Measurements from ENCODE around the gene ZCCHC7. TPM values are rescaled to one million over a fixed set of nuclear protein-coding genes. Genes with fewer than 3 reads are reported as not detected.
"Not testable (repeated sequence)": the region's sequence is repeated elsewhere in the genome, so short reads cannot be mapped to it uniquely, and the experiment has no call there.

The ZCCHC7 gene
- total RNA-seq, 1 experiment from 2014 or later = 41.7 TPM

- POLR2A ChIA-PET = interaction anchor here (0.7 to 1.1 kb wide), 2 partner anchors 74 to 126 kb away, joined by 3 read pairs; no protein-coding TSS in a partner anchor
- peaks cover 4% of the 10 kb centered on the region for H3K4me1 Mint-ChIP-seq (ENCODE audit: insufficient read depth, unreplicated experiment)
- H3K27me3 Mint-ChIP-seq (ENCODE audit: insufficient read depth, unreplicated experiment) = no peaks in the 10 kb centered on the region
- H3K36me3 Mint-ChIP-seq (ENCODE audit: insufficient read depth, unreplicated experiment) = peaks cover 9% of the 10 kb centered on the region
- TF ChIP-seq, protein P1, sequence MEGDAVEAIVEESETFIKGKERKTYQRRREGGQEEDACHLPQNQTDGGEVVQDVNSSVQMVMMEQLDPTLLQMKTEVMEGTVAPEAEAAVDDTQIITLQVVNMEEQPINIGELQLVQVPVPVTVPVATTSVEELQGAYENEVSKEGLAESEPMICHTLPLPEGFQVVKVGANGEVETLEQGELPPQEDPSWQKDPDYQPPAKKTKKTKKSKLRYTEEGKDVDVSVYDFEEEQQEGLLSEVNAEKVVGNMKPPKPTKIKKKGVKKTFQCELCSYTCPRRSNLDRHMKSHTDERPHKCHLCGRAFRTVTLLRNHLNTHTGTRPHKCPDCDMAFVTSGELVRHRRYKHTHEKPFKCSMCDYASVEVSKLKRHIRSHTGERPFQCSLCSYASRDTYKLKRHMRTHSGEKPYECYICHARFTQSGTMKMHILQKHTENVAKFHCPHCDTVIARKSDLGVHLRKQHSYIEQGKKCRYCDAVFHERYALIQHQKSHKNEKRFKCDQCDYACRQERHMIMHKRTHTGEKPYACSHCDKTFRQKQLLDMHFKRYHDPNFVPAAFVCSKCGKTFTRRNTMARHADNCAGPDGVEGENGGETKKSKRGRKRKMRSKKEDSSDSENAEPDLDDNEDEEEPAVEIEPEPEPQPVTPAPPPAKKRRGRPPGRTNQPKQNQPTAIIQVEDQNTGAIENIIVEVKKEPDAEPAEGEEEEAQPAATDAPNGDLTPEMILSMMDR (IDR thresholded peaks at IDR 0.05; ENCODE audit: unreplicated experiment) = no peak
- intact Hi-C loops (cut with micrococcal nuclease) = no loop called here
- no TSS peak for BruUV-seq (replicated peaks)
- no peak overlapping the region for H3K4me3 Mint-ChIP-seq (ENCODE audit: unreplicated experiment)
- H3K9me3 Mint-ChIP-seq (ENCODE audit: unreplicated experiment) = no peaks in the 10 kb centered on the region
- CTCF ChIA-PET = interaction anchor here (0.6 to 0.8 kb wide), 2 partner anchors 13 to 56 kb away, joined by 3 read pairs; no protein-coding TSS in a partner anchor
- peak; percentile 53 for DNase-seq (ENCODE audit: unreplicated experiment)
- peak overlapping the region; percentile 29 for H3K27ac Mint-ChIP-seq (ENCODE audit: low read depth, unreplicated experiment)
These were observed 180.2 kb downstream of the ZCCHC7 start for GRCh38 chr9:37300620-37301019.

GRCh38 chr9:37301042-37301853 is 180.9 kb downstream of the ZCCHC7 start:
- no peak overlapping the region for H3K4me3 Mint-ChIP-seq (ENCODE audit: unreplicated experiment)
- CTCF ChIA-PET = interaction anchor here (0.6 kb wide), 1 partner anchor 11 kb away, joined by 3 read pairs; no protein-coding TSS in a partner anchor
- H3K9me3 Mint-ChIP-seq (ENCODE audit: unreplicated experiment) = no peaks in the 10 kb centered on the region
- no peak for DNase-seq (ENCODE audit: unreplicated experiment)
- intact Hi-C loops (cut with micrococcal nuclease) = no loop called here
- TF ChIP-seq, protein P1 (IDR thresholded peaks at IDR 0.05; ENCODE audit: unreplicated experiment) = no peak
- H3K27me3 Mint-ChIP-seq (ENCODE audit: insufficient read depth, unreplicated experiment) = no peaks in the 10 kb centered on the region
- POLR2A ChIA-PET = interaction anchor here (1.1 kb wide), 1 partner anchor 74 kb away, joined by 3 read pairs; no protein-coding TSS in a partner anchor
- BruUV-seq (replicated peaks) = no TSS peak
- peak overlapping the region; percentile 29 for H3K27ac Mint-ChIP-seq (ENCODE audit: low read depth, unreplicated experiment)
- peaks cover 9% of the 10 kb centered on the region for H3K36me3 Mint-ChIP-seq (ENCODE audit: insufficient read depth, unreplicated experiment)
- peaks cover 4% of the 10 kb centered on the region for H3K4me1 Mint-ChIP-seq (ENCODE audit: insufficient read depth, unreplicated experiment)

- CTCF ChIA-PET = no interaction called here
- BruUV-seq (replicated peaks) = no TSS peak
- peaks cover 9% of the 10 kb centered on the region for H3K36me3 Mint-ChIP-seq (ENCODE audit: insufficient read depth, unreplicated experiment)
- no peak overlapping the region for H3K27ac Mint-ChIP-seq (ENCODE audit: low read depth, unreplicated experiment)
- intact Hi-C loops (cut with micrococcal nuclease) = no loop called here
- DNase-seq (ENCODE audit: unreplicated experiment) = no peak
- TF ChIP-seq, protein P1 (IDR thresholded peaks at IDR 0.05; ENCODE audit: unreplicated experiment) = no peak
- no peaks in the 10 kb centered on the region for H3K9me3 Mint-ChIP-seq (ENCODE audit: unreplicated experiment)
- POLR2A ChIA-PET = interaction anchor here (1.1 kb wide), 1 partner anchor 75 kb away, joined by 3 read pairs; no protein-coding TSS in a partner anchor
- H3K4me3 Mint-ChIP-seq (ENCODE audit: unreplicated experiment) = no peak overlapping the region
- H3K27me3 Mint-ChIP-seq (ENCODE audit: insufficient read depth, unreplicated experiment) = no peaks in the 10 kb centered on the region
- peaks cover 4% of the 10 kb centered on the region for H3K4me1 Mint-ChIP-seq (ENCODE audit: insufficient read depth, unreplicated experiment)
These were observed 181.4 kb downstream of the ZCCHC7 start for GRCh38 chr9:37301854-37302172.

DNA sequence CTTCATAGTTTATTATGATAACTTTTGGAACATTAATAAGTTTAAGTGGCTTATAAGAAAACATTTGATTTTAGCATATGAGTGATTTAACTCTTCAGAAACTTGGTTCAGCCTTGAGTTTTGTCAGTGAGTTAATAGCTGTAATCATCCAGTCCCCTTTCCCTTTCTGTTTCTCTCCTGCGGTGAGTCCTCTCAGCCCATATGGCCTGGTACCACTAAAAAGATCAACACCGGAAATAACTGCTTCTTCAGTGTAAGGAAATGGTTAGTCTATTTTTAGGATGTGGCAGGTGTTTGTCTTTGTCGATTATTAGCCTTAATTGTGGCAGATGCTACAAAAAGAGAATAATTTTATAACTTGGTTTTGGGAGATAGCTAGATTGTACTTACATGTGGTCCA is 181.9 kb downstream of the ZCCHC7 start:
- Mint-ChIP-seq H3K4me3 (ENCODE audit: unreplicated experiment) (no peak overlapping the region), H3K36me3 (ENCODE audit: insufficient read depth, unreplicated experiment) (peaks cover 9% of the 10 kb centered on the region), H3K4me1 (ENCODE audit: insufficient read depth, unreplicated experiment) (peaks cover 4% of the 10 kb centered on the region), H3K9me3 (ENCODE audit: unreplicated experiment) (no peaks in the 10 kb centered on the region), H3K27ac (ENCODE audit: low read depth, unreplicated experiment) (no peak overlapping the region), H3K27me3 (ENCODE audit: insufficient read depth, unreplicated experiment) (no peaks in the 10 kb centered on the region)
- intact Hi-C loops (cut with micrococcal nuclease) = no loop called here
- no peak for DNase-seq (ENCODE audit: unreplicated experiment)
- ChIA-PET POLR2A (no interaction called here), CTCF (no interaction called here)
- TF ChIP-seq, protein P1 (IDR thresholded peaks at IDR 0.05; ENCODE audit: unreplicated experiment) = no peak
- BruUV-seq (replicated peaks) = no TSS peak

GRCh38 chr9:37303272-37303671 is 182.9 kb downstream of the ZCCHC7 start:
- H3K27me3 Mint-ChIP-seq (ENCODE audit: insufficient read depth, unreplicated experiment); CTCF ChIA-PET; BruUV-seq (replicated peaks); DNase-seq (ENCODE audit: unreplicated experiment); H3K36me3 Mint-ChIP-seq (ENCODE audit: insufficient read depth, unreplicated experiment); intact Hi-C loops (cut with micrococcal nuclease); H3K9me3 Mint-ChIP-seq (ENCODE audit: unreplicated experiment); H3K4me1 Mint-ChIP-seq (ENCODE audit: insufficient read depth, unreplicated experiment); H3K27ac Mint-ChIP-seq (ENCODE audit: low read depth, unreplicated experiment); H3K4me3 Mint-ChIP-seq (ENCODE audit: unreplicated experiment): not testable (repeated sequence)
- POLR2A ChIA-PET = interaction anchor here (1.1 kb wide), 1 partner anchor 183 kb away, joined by 3 read pairs; the partner anchor contains the start of gene ZCCHC7
